ENCODE measurements around the gene CLDN19. TPM values are rescaled to one million over a fixed set of nuclear protein-coding genes. Genes with fewer than 3 reads are reported as not detected.

CLDN19 gene
- polyA plus RNA-seq, 2 of the 4 experiments (the other 2 are of a cell fraction), result 0.03 TPM; not detected in 1

GRCh38 chr1:42684139-42684538, 55.9 kb downstream of the CLDN19 start (continued):
- TF ChIP-seq HEYL (CRISPR knock-in tag; IDR thresholded peaks at IDR 0.05) (no peak), HOXB5 (CRISPR knock-in tag; IDR thresholded peaks at IDR 0.05) (no peak), MAZ (IDR thresholded peaks at IDR 0.05; ENCODE audit: borderline replicate concordance, low read depth, low read length) (no peak), BHLHE40 (IDR thresholded peaks at IDR 0.05; ENCODE audit: low read depth, low read length) (no peak)

Other genes with a start within 250 kb of the CLDN19 start
- gene PPIH, start 81.8 kb downstream of the CLDN19 start, polyA plus RNA-seq (2011; rRNA removed), result 50.3 and 68.9 TPM in 2 replicates
- gene PPIH, start 81.8 kb downstream of the CLDN19 start, polyA plus RNA-seq (2017; fragmentation: RNase III; extraction: RNeasy Plus Mini Kit Qiagen cat#74134 plus additional on column Dnase treatment), result 55.8 to 68.0 TPM (median 59.0 TPM) in 3 replicates
- gene YBX1, start 57.8 kb downstream of the CLDN19 start, polyA plus RNA-seq (2011; rRNA removed), result 345 and 488 TPM in 2 replicates
- gene YBX1, start 57.8 kb downstream of the CLDN19 start, polyA plus RNA-seq (2017; fragmentation: RNase III; extraction: RNeasy Plus Mini Kit Qiagen cat#74134 plus additional on column Dnase treatment), result 715 to 747 TPM (median 742 TPM) in 3 replicates
- gene P3H1, start 26.8 kb upstream of the CLDN19 start, polyA plus RNA-seq (2011; rRNA removed), result 27.3 and 32.0 TPM in 2 replicates
- 25.2 to 30.3 TPM (median 29.2 TPM) in 3 replicates for gene P3H1, start 26.8 kb upstream of the CLDN19 start, polyA plus RNA-seq (2017; fragmentation: RNase III; extraction: RNeasy Plus Mini Kit Qiagen cat#74134 plus additional on column Dnase treatment)
- gene C1orf50, start 27.0 kb upstream of the CLDN19 start, polyA plus RNA-seq (2011; rRNA removed), result 2.6 and 4.5 TPM in 2 replicates
- 1.7 to 2.0 TPM (median 1.9 TPM) in 3 replicates for gene C1orf50, start 27.0 kb upstream of the CLDN19 start, polyA plus RNA-seq (2017; fragmentation: RNase III; extraction: RNeasy Plus Mini Kit Qiagen cat#74134 plus additional on column Dnase treatment)
- gene TMEM269, start 44.8 kb upstream of the CLDN19 start, polyA plus RNA-seq (2011; rRNA removed), result 0.21 TPM in 2 replicates
- 0.08 to 0.21 TPM (median 0.15 TPM) in 3 replicates for gene TMEM269, start 44.8 kb upstream of the CLDN19 start, polyA plus RNA-seq (2017; fragmentation: RNase III; extraction: RNeasy Plus Mini Kit Qiagen cat#74134 plus additional on column Dnase treatment)
- 9.5 and 10.7 TPM in 2 replicates for gene ERMAP, start 76.9 kb upstream of the CLDN19 start, polyA plus RNA-seq (2011; rRNA removed)
- 5.0 to 6.6 TPM (median 5.4 TPM) in 3 replicates for gene ERMAP, start 76.9 kb upstream of the CLDN19 start, polyA plus RNA-seq (2017; fragmentation: RNase III; extraction: RNeasy Plus Mini Kit Qiagen cat#74134 plus additional on column Dnase treatment)
- gene SVBP, start 77.2 kb upstream of the CLDN19 start, polyA plus RNA-seq (2011; rRNA removed), result 22.6 and 24.8 TPM in 2 replicates
- gene SVBP, start 77.2 kb upstream of the CLDN19 start, polyA plus RNA-seq (2017; fragmentation: RNase III; extraction: RNeasy Plus Mini Kit Qiagen cat#74134 plus additional on column Dnase treatment), result 8.7 to 12.0 TPM (median 9.1 TPM) in 3 replicates
- gene ZNF691, start 106.4 kb upstream of the CLDN19 start, polyA plus RNA-seq (2011; rRNA removed), result 4.8 and 6.6 TPM in 2 replicates
- gene ZNF691, start 106.4 kb upstream of the CLDN19 start, polyA plus RNA-seq (2017; fragmentation: RNase III; extraction: RNeasy Plus Mini Kit Qiagen cat#74134 plus additional on column Dnase treatment), result 5.4 to 6.2 TPM (median 5.5 TPM) in 3 replicates
- gene SLC2A1, start 218.6 kb upstream of the CLDN19 start, polyA plus RNA-seq (2011; rRNA removed), result 106 and 107 TPM in 2 replicates
- 103 to 137 TPM (median 124 TPM) in 3 replicates for gene SLC2A1, start 218.6 kb upstream of the CLDN19 start, polyA plus RNA-seq (2017; fragmentation: RNase III; extraction: RNeasy Plus Mini Kit Qiagen cat#74134 plus additional on column Dnase treatment)

All from A549 (cell line).